H4 (cell line): ENCODE results near the gene ATG101. TPM values are rescaled to one million over a fixed set of nuclear protein-coding genes. Genes with fewer than 3 reads are reported as not detected.

Experiments used
- DNase-seq: peaks from one replicate; pipeline ENCODE4 v3.0.0-alpha.2; 2015; ENCODE audit warnings: low spot score
- total RNA-seq: library from RNA; depleted of rRNA; stranded (reverse); fragments of >200 nt; shearing (Covaris generic); gene quantifications from 2 replicates; pipeline ENCODE4 v1.2.3, GENCODE V29; 2014; rRNA removed

The ATG101 gene
- 57.5 and 63.0 TPM in 2 replicates for total RNA-seq

GRCh38 chr12:52069327-52070184, at the start of gene ATG101:
TSS of gene ATG101 (plus strand) at chr12:52069978. CDS start at chr12:52073651, 3,673 bp downstream.
- peak; percentile 94 for DNase-seq

GRCh38 chr12:52020539-52021336, 49.0 kb upstream of the ATG101 start:
- DNase-seq, result peak; percentile 39

GRCh38 chr12:52022841-52023181, 47.0 kb upstream of the ATG101 start:
- no peak for DNase-seq

- DNase-seq, result peak; percentile 69
Measured at GRCh38 chr12:52023182-52023975, 46.4 kb upstream of the ATG101 start.

- DNase-seq, result no peak
Measured at GRCh38 chr12:52023976-52024688, 45.6 kb upstream of the ATG101 start.

GRCh38 chr12:52024845-52025230, 44.9 kb upstream of the ATG101 start:
- no peak for DNase-seq

GRCh38 chr12:52026263-52026662, 43.5 kb upstream of the ATG101 start:
- no peak for DNase-seq

GRCh38 chr12:52027085-52027843, 42.5 kb upstream of the ATG101 start:
- DNase-seq, result no peak

GRCh38 chr12:52029685-52030084, 40.1 kb upstream of the ATG101 start:
- peak; percentile 67 for DNase-seq

- DNase-seq, result peak; percentile 37
Measured at GRCh38 chr12:52032446-52032803, 37.4 kb upstream of the ATG101 start.

GRCh38 chr12:52032804-52033445, 36.9 kb upstream of the ATG101 start:
- DNase-seq, result peak; percentile 97

- no peak for DNase-seq
Measured at GRCh38 chr12:52033446-52034140, 36.2 kb upstream of the ATG101 start.

GRCh38 chr12:52035190-52035589, 34.6 kb upstream of the ATG101 start:
- DNase-seq, result no peak

- DNase-seq, result no peak
Measured at GRCh38 chr12:52035926-52036325, 33.9 kb upstream of the ATG101 start.

GRCh38 chr12:52036587-52037171, 33.1 kb upstream of the ATG101 start:
- peak; percentile 53 for DNase-seq

GRCh38 chr12:52037248-52037861, 32.4 kb upstream of the ATG101 start:
- DNase-seq, result no peak

GRCh38 chr12:52038447-52038846, 31.3 kb upstream of the ATG101 start:
- DNase-seq, result no peak

GRCh38 chr12:52041035-52041434, 28.7 kb upstream of the ATG101 start:
- DNase-seq, result no peak

- peak; percentile 48 for DNase-seq
Measured at GRCh38 chr12:52041695-52042123, 28.1 kb upstream of the ATG101 start.
